SK-N-SH (cell line): ENCODE data around the gene PPP3CB.

Source experiments
- FOXJ3 ChIP-seq: sonication (generic); formaldehyde crosslinking; IDR thresholded peaks from 2 replicates; pipeline ENCODE4 v1.5.1; 2020; ENCODE audit warnings: mild to moderate bottlenecking, missing genetic modification reagents
- MXI1 ChIP-seq: IDR thresholded peaks from 2 replicates; pipeline ENCODE4 v1.6.1; 2012; ENCODE audit warnings: mild to moderate bottlenecking, low read depth, low read length, improper control_type of control experiment
- TF ChIP-seq, protein P1 (sequence below): fragments of 200-600 bp; sonication (generic); IDR thresholded peaks from 2 replicates; pipeline ENCODE4 v1.6.1; 2017; ENCODE audit warnings: antibody characterized with exemption, mild to moderate bottlenecking, moderate library complexity
- TF ChIP-seq, protein P2 (sequence below): IDR thresholded peaks from 2 replicates; pipeline ENCODE4 v1.4.0; 2012; ENCODE audit warnings: low read depth, borderline replicate concordance

- TF ChIP-seq, protein P1, sequence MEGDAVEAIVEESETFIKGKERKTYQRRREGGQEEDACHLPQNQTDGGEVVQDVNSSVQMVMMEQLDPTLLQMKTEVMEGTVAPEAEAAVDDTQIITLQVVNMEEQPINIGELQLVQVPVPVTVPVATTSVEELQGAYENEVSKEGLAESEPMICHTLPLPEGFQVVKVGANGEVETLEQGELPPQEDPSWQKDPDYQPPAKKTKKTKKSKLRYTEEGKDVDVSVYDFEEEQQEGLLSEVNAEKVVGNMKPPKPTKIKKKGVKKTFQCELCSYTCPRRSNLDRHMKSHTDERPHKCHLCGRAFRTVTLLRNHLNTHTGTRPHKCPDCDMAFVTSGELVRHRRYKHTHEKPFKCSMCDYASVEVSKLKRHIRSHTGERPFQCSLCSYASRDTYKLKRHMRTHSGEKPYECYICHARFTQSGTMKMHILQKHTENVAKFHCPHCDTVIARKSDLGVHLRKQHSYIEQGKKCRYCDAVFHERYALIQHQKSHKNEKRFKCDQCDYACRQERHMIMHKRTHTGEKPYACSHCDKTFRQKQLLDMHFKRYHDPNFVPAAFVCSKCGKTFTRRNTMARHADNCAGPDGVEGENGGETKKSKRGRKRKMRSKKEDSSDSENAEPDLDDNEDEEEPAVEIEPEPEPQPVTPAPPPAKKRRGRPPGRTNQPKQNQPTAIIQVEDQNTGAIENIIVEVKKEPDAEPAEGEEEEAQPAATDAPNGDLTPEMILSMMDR, result no peak
- no peak for TF ChIP-seq FOXJ3 (CRISPR knock-in tag)
- TF ChIP-seq, protein P2, sequence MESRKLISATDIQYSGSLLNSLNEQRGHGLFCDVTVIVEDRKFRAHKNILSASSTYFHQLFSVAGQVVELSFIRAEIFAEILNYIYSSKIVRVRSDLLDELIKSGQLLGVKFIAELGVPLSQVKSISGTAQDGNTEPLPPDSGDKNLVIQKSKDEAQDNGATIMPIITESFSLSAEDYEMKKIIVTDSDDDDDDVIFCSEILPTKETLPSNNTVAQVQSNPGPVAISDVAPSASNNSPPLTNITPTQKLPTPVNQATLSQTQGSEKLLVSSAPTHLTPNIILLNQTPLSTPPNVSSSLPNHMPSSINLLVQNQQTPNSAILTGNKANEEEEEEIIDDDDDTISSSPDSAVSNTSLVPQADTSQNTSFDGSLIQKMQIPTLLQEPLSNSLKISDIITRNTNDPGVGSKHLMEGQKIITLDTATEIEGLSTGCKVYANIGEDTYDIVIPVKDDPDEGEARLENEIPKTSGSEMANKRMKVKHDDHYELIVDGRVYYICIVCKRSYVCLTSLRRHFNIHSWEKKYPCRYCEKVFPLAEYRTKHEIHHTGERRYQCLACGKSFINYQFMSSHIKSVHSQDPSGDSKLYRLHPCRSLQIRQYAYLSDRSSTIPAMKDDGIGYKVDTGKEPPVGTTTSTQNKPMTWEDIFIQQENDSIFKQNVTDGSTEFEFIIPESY, result no peak
- no peak for TF ChIP-seq MXI1
These were observed 15.7 kb downstream of the PPP3CB start for GRCh38 chr10:73480158-73480557.
